Smooth muscle cell (in vitro differentiated cells): Measurements from ENCODE around the gene BMPR1B. TPM values are rescaled to one million over a fixed set of nuclear protein-coding genes. Genes with fewer than 3 reads are reported as not detected.

Experiments
- DNase-seq: peaks from one replicate; lab custom pipeline; 2025; ENCODE audit not compliant: unreplicated experiment; lab: John Stamatoyannopoulos, UW
- H2AFZ ChIP-seq: fragments of 200-600 bp; sonication (generic); 2 replicates; pipeline ENCODE4 v1.6.0; 2016; ENCODE audit warnings: antibody characterized with exemption, low read depth, mild to moderate bottlenecking
- H3F3A ChIP-seq: fragments of 200-600 bp; sonication (generic); 2 replicates; pipeline ENCODE4 v1.6.0; 2017; ENCODE audit warnings: antibody characterized with exemption, low read depth
- H3K27ac ChIP-seq: fragments of 200-600 bp; sonication (generic); 2 replicates; pipeline ENCODE4 v1.5.1; 2016; ENCODE audit warnings: low read depth, mild to moderate bottlenecking
- H3K27me3 ChIP-seq: fragments of 200-600 bp; sonication (generic); 2 replicates; pipeline ENCODE4 v1.6.1; 2016; ENCODE audit warnings: low read depth, mild to moderate bottlenecking
- H3K36me3 ChIP-seq: fragments of 200-600 bp; sonication (generic); 2 replicates; pipeline ENCODE4 v1.5.1; 2016; ENCODE audit warnings: low read depth
- H3K4me1 ChIP-seq: fragments of 200-600 bp; sonication (generic); 2 replicates; pipeline ENCODE4 v1.5.1; 2016; ENCODE audit warnings: low read depth
- H3K4me2 ChIP-seq: fragments of 200-600 bp; sonication (generic); 2 replicates; pipeline ENCODE4 v1.6.0; 2016; ENCODE audit warnings: mild to moderate bottlenecking
- H3K4me3 ChIP-seq: fragments of 200-600 bp; sonication (generic); 2 replicates; pipeline ENCODE4 v1.5.1; 2016; ENCODE audit warnings: mild to moderate bottlenecking
- H3K79me2 ChIP-seq: fragments of 200-600 bp; sonication (generic); 2 replicates; pipeline ENCODE4 v1.6.0; 2016; ENCODE audit warnings: low read depth, mild to moderate bottlenecking
- H3K9ac ChIP-seq: fragments of 200-600 bp; sonication (generic); 2 replicates; pipeline ENCODE4 v1.6.0; 2016; ENCODE audit warnings: low read depth
- H3K9me3 ChIP-seq: fragments of 200-600 bp; sonication (generic); replicated peaks from 2 replicates; pipeline ENCODE4 v1.5.1; 2016; ENCODE audit warnings: low read depth
- H4K20me1 ChIP-seq: fragments of 200-600 bp; sonication (generic); 2 replicates; pipeline ENCODE4 v1.6.0; 2016; ENCODE audit warnings: low read depth
- WGBS: methylation state at CpG from one replicate; pipeline ENCODE4 v1.1.7; 2016; ENCODE audit warnings: low lambda C conversion rate; 5-methylcytosine and 5-hydroxymethylcytosine counted together
- polyA plus RNA-seq: library from polyadenylated mRNA; unstranded; fragments of >200 nt; fragmentation: Nextera tagmentation; extraction: Ambion mirVana; gene quantifications from 2 replicates; pipeline ENCODE4 v1.2.1, GENCODE V29; 2016
- total RNA-seq: library from RNA; depleted of rRNA; stranded (reverse); fragments of >200 nt; gene quantifications from 2 replicates; pipeline ENCODE4 v1.2.3, GENCODE V29; 2014
- TF ChIP-seq, protein P1 (sequence below): fragments of 200-600 bp; sonication (generic); IDR thresholded peaks from 2 replicates; pipeline ENCODE4 v1.5.1; 2017; ENCODE audit warnings: borderline replicate concordance, mild to moderate bottlenecking, antibody characterized with exemption; ENCODE audit not compliant: insufficient read depth, poor library complexity, severe bottlenecking

Gene BMPR1B
- total and polyA plus RNA-seq, 2 experiments from 2014 or later = 0.03 to 1.2 TPM

- 84% methylated on average over 5 of the region's 5 CpGs for WGBS
- no peaks in the 10 kb centered on the region for H3K36me3 ChIP-seq
Measured at GRCh38 chr4:95018785-95019184, 261.0 kb downstream of the BMPR1B start.

DNA sequence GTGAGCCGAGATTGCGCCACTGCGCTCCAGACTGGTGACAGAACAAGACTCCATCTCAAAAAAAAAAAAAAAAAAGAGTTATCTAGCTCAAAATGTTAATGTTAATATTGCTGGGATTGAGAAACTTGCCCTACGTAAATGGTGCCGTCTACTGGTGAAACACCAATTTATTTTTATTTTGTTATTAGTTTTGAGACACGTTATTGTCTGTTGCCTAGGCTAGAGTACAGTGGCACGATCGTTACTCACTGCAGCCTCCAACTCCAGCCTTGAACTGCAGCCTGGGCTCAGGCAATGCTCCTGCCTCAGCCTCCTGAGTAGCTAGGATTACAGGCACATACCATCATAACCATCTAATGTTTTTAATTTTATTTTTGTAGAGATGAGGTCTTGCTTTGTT, 262.8 kb downstream of the BMPR1B start:
- no peaks in the 10 kb centered on the region for H3F3A ChIP-seq
- no peaks in the 10 kb centered on the region for H4K20me1 ChIP-seq
- no peaks in the 10 kb centered on the region for H3K9me3 ChIP-seq
- H3K79me2 ChIP-seq = no peaks in the 10 kb centered on the region
- no peak overlapping the region for H3K4me2 ChIP-seq
- DNase-seq = no peak
- 96% methylated on average over 8 of the region's 8 CpGs for WGBS
- TF ChIP-seq, protein P1, sequence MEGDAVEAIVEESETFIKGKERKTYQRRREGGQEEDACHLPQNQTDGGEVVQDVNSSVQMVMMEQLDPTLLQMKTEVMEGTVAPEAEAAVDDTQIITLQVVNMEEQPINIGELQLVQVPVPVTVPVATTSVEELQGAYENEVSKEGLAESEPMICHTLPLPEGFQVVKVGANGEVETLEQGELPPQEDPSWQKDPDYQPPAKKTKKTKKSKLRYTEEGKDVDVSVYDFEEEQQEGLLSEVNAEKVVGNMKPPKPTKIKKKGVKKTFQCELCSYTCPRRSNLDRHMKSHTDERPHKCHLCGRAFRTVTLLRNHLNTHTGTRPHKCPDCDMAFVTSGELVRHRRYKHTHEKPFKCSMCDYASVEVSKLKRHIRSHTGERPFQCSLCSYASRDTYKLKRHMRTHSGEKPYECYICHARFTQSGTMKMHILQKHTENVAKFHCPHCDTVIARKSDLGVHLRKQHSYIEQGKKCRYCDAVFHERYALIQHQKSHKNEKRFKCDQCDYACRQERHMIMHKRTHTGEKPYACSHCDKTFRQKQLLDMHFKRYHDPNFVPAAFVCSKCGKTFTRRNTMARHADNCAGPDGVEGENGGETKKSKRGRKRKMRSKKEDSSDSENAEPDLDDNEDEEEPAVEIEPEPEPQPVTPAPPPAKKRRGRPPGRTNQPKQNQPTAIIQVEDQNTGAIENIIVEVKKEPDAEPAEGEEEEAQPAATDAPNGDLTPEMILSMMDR = no peak
- H3K27ac ChIP-seq = no peak overlapping the region
- no peaks in the 10 kb centered on the region for H3K36me3 ChIP-seq
- no peak overlapping the region for H2AFZ ChIP-seq
- no peak overlapping the region for H3K9ac ChIP-seq
- no peak overlapping the region for H3K4me3 ChIP-seq
- no peaks in the 10 kb centered on the region for H3K4me1 ChIP-seq
- no peaks in the 10 kb centered on the region for H3K27me3 ChIP-seq

More at GRCh38 chr4:95018785-95019184, 261.0 kb downstream of the BMPR1B start:
- no peaks in the 10 kb centered on the region for H3F3A ChIP-seq
- no peak overlapping the region for H3K4me3 ChIP-seq
- no peaks in the 10 kb centered on the region for H4K20me1 ChIP-seq
- H2AFZ ChIP-seq = no peak overlapping the region
- H3K4me2 ChIP-seq = no peak overlapping the region
- no peaks in the 10 kb centered on the region for H3K4me1 ChIP-seq
- H3K79me2 ChIP-seq = no peaks in the 10 kb centered on the region
- no peak for DNase-seq
- no peaks in the 10 kb centered on the region for H3K27me3 ChIP-seq
- no peaks in the 10 kb centered on the region for H3K9me3 ChIP-seq
- no peak overlapping the region for H3K9ac ChIP-seq
- H3K27ac ChIP-seq = no peak overlapping the region
- TF ChIP-seq, protein P1 = no peak

GRCh38 chr4:95021099-95021498, 263.3 kb downstream of the BMPR1B start:
- TF ChIP-seq, protein P1 = no peak
- no peak for DNase-seq

GRCh38 chr4:95023110-95023509, 265.4 kb downstream of the BMPR1B start:
- Histone ChIP-seq H3K9me3 (no peaks in the 10 kb centered on the region), H3K4me2 (no peak overlapping the region), H4K20me1 (no peaks in the 10 kb centered on the region), H3K79me2 (no peaks in the 10 kb centered on the region), H3K4me1 (no peaks in the 10 kb centered on the region), H2AFZ (no peak overlapping the region), H3F3A (no peaks in the 10 kb centered on the region), H3K4me3 (no peak overlapping the region), H3K27me3 (no peaks in the 10 kb centered on the region), H3K27ac (no peak overlapping the region), H3K36me3 (no peaks in the 10 kb centered on the region), H3K9ac (no peak overlapping the region)
- 89% methylated on average over 5 of the region's 5 CpGs for WGBS
- DNase-seq = no peak
- TF ChIP-seq, protein P1 = no peak

More at GRCh38 chr4:95021099-95021498, 263.3 kb downstream of the BMPR1B start:
- Histone ChIP-seq H2AFZ (no peak overlapping the region), H3K4me2 (no peak overlapping the region), H3K9me3 (no peaks in the 10 kb centered on the region), H3K27me3 (no peaks in the 10 kb centered on the region), H3K79me2 (no peaks in the 10 kb centered on the region), H3F3A (no peaks in the 10 kb centered on the region), H3K4me3 (no peak overlapping the region), H3K4me1 (no peaks in the 10 kb centered on the region), H3K9ac (no peak overlapping the region), H4K20me1 (no peaks in the 10 kb centered on the region), H3K36me3 (no peaks in the 10 kb centered on the region), H3K27ac (no peak overlapping the region)
- 96% methylated on average over 1 of the region's 1 CpG for WGBS
